Endothelial cell of umbilical vein (primary cell): Measurements from ENCODE around the gene PTGES2. TPM values are rescaled to one million over a fixed set of nuclear protein-coding genes. Genes with fewer than 3 reads are reported as not detected.

Experiments
- BruUV-seq: library from RNA; stranded (reverse); fragments of 400-500 nt; replicated peaks from 2 replicates; lab custom pipeline; 2021; lab: Mats Ljungman, UMichigan
- CTCF ChIA-PET: fragments of 300-600, 350-600 bp; sonication (Branson Sonifier 250); formaldehyde crosslinking; loops from one replicate; lab custom pipeline; 2021; ENCODE audit warnings: antibody characterized with exemption, inconsistent platforms; lab: Charles Lee
- POLR2A ChIA-PET: fragments of 300-600, 350-600 bp; sonication (Branson Sonifier 250); formaldehyde crosslinking; loops from one replicate; lab custom pipeline; 2021; ENCODE audit warnings: antibody characterized with exemption, inconsistent platforms; lab: Charles Lee
- DNase-seq: peaks from one replicate; pipeline ENCODE4 v3.0.0-alpha.2; 2011; ENCODE audit warnings: low read depth, low spot score
- FAIRE-seq: peaks from 2 replicates; lab custom pipeline; 2011; peaks lifted over from hg19 to GRCh38; lab: Jason Lieb, UNC
- H2AFZ ChIP-seq: 2 replicates; pipeline ENCODE4 v1.6.0; 2012; ENCODE audit warnings: low read depth, low read length, control low read depth, inconsistent platforms
- H3K27ac ChIP-seq: 2 replicates; pipeline ENCODE4 v1.5.1; 2011; ENCODE audit warnings: low read depth, mild to moderate bottlenecking, control low read depth, low read length, moderate library complexity; ENCODE audit not compliant: insufficient read depth
- H3K27me3 ChIP-seq, 2 experiments: 2 replicates each; pipeline versions ENCODE4 v1.6.0 to v1.6.1; 2011; ENCODE audit warnings: low read length in 2 of 2, mixed read lengths in 1 of 2; ENCODE audit not compliant: control insufficient read depth in 2 of 2, insufficient read depth in 2 of 2
- H3K36me3 ChIP-seq, 2 experiments: 2 replicates in 1 of 2; 3 replicates in 1 of 2; pipeline ENCODE4 v1.5.1; 2011; ENCODE audit warnings: low read length in 2 of 2, mild to moderate bottlenecking in 1 of 2, moderate library complexity in 1 of 2; ENCODE audit not compliant: control insufficient read depth in 2 of 2, insufficient read depth in 2 of 2; ENCODE audit errors: extremely low read depth in 1 of 2
- H3K4me1 ChIP-seq: 3 replicates; pipeline ENCODE4 v1.5.1; 2011; ENCODE audit warnings: mild to moderate bottlenecking, low read length; ENCODE audit not compliant: control insufficient read depth, insufficient read depth; ENCODE audit errors: extremely low read depth
- H3K4me2 ChIP-seq: 2 replicates; pipeline ENCODE4 v1.6.1; 2011; ENCODE audit warnings: low read length, control low read depth, mixed read lengths; ENCODE audit not compliant: insufficient read depth
- H3K4me3 ChIP-seq, 3 experiments: fragments of 200-600 bp in 1 of 3; sonication (generic), shearing (Covaris generic) in 1 of 3; replicated peaks in 1 of 3; 2 replicates each; pipeline ENCODE4 v1.5.1; 2011 to 2016; ENCODE audit warnings: control low read depth in 3 of 3, low read length in 3 of 3, mild to moderate bottlenecking in 2 of 3, inconsistent platforms in 1 of 3, low read depth in 1 of 3, moderate library complexity in 1 of 3; ENCODE audit not compliant: insufficient read depth in 1 of 3
- H3K79me2 ChIP-seq: 2 replicates; pipeline ENCODE4 v1.6.0; 2012; ENCODE audit warnings: low read length, inconsistent platforms; ENCODE audit not compliant: control insufficient read depth, insufficient read depth
- H3K9ac ChIP-seq: replicated peaks from 2 replicates; pipeline ENCODE3; 2011; ENCODE audit warnings: low read length, control low read depth; ENCODE audit not compliant: insufficient read depth; ENCODE audit errors: extremely low read depth
- H3K9me1 ChIP-seq: replicated peaks from 3 replicates; pipeline ENCODE4 v1.6.0; 2011; ENCODE audit warnings: mild to moderate bottlenecking, low read length; ENCODE audit not compliant: control insufficient read depth, insufficient read depth; ENCODE audit errors: extremely low read depth
- H3K9me3 ChIP-seq: replicated peaks from 2 replicates; pipeline ENCODE4 v1.5.1; 2012; ENCODE audit warnings: low read length, inconsistent platforms; ENCODE audit not compliant: control insufficient read depth, insufficient read depth
- H4K20me1 ChIP-seq: replicated peaks from 2 replicates; pipeline ENCODE3; 2011; ENCODE audit warnings: mild to moderate bottlenecking, low read length; ENCODE audit not compliant: control insufficient read depth, insufficient read depth; ENCODE audit errors: extremely low read depth
- CTCF ChIP-seq, 2 donors: IDR thresholded peaks; 1 replicate in 1 of 2; 2 replicates in 1 of 2; pipeline ENCODE4 v1.5.1; 2011; ENCODE audit warnings: low read length in 2 of 2, mild to moderate bottlenecking in 2 of 2, moderate library complexity in 2 of 2, control low read depth in 1 of 2, inconsistent platforms in 1 of 2, low read depth in 1 of 2; ENCODE audit not compliant: insufficient read depth in 1 of 2; ENCODE audit errors: extremely low read depth in 1 of 2
- EZH2 ChIP-seq: IDR thresholded peaks from 2 replicates; pipeline ENCODE4 v1.6.1; 2012; ENCODE audit warnings: borderline replicate concordance, low read depth, mild to moderate bottlenecking, moderate library complexity, low read length, inconsistent platforms; ENCODE audit not compliant: severe bottlenecking
- FOS ChIP-seq: IDR thresholded peaks from 2 replicates; pipeline ENCODE4 v1.6.1; 2011; ENCODE audit warnings: mild to moderate bottlenecking, low read length, moderate library complexity, borderline replicate concordance; ENCODE audit not compliant: insufficient read depth
- GATA2 ChIP-seq: IDR thresholded peaks from 2 replicates; pipeline ENCODE4 v1.7.0; 2011; ENCODE audit warnings: low read depth, mild to moderate bottlenecking, moderate library complexity, mixed read lengths, low read length; ENCODE audit not compliant: insufficient read length, insufficient read depth
- JUN ChIP-seq: IDR thresholded peaks from 2 replicates; pipeline ENCODE4 v1.6.1; 2011; ENCODE audit warnings: borderline replicate concordance, low read depth; ENCODE audit not compliant: insufficient read length, insufficient read depth
- MAX ChIP-seq: IDR thresholded peaks from 2 replicates; pipeline ENCODE4 v1.6.1; 2011; ENCODE audit not compliant: insufficient read depth, insufficient read length
- MYC ChIP-seq: IDR thresholded peaks from one replicate; pipeline ENCODE4 v1.6.1; 2011; ENCODE audit warnings: mild to moderate bottlenecking, low read depth, low read length
- POLR2A ChIP-seq: IDR thresholded peaks from 2 replicates; pipeline ENCODE4 v1.6.1; 2012; ENCODE audit warnings: low read depth, mild to moderate bottlenecking, control low read depth, low read length
- POLR2AphosphoS5 ChIP-seq: IDR thresholded peaks from 2 replicates; pipeline ENCODE4 v1.6.1; 2012; ENCODE audit warnings: low read depth, mild to moderate bottlenecking, control low read depth, low read length, moderate library complexity; ENCODE audit not compliant: insufficient read depth
- dilution Hi-C: fragments of 300-500 bp; cut with MboI; formaldehyde crosslinking; loops from one replicate; pipeline ENCODE4 v1.15.0; 2019; ENCODE audit warnings: low sequenced_read_pairs; ENCODE audit not compliant: extremely low pct_ligation_motif_present
- intact Hi-C: fragments of 100-400 bp; cut with micrococcal nuclease; formaldehyde crosslinking; loops from one replicate; pipeline ENCODE4 v1.10.0; 2022
- polyA plus RNA-seq, 4 experiments: library from polyadenylated mRNA; depleted of rRNA in 3 of 4; stranded (reverse) in 3 of 4; unstranded in 1 of 4; fragments of >200 nt; gene quantifications; 2 replicates each; pipeline versions ENCODE4 v1.2.1 to v1.2.3, GENCODE V29; 2011 to 2012; ENCODE audit warnings: missing spikeins in 1 of 4
- total RNA-seq: library from RNA; stranded (reverse); gene quantifications from 2 replicates; pipeline ENCODE4 v1.2.3, GENCODE V29; 2021

Gene PTGES2
- total and polyA plus RNA-seq, 2 donors (not counting 3 experiments of a cell fraction or from before 2014, with no cell fraction given) = 64.2 to 69.9 TPM

GRCh38 chr9:128087262-128087661, 40.3 kb downstream of the PTGES2 start:
- H3K27ac ChIP-seq = no peak overlapping the region
- ChIA-PET CTCF (interaction anchor here (1.0 to 4.0 kb wide), 6 partner anchors 9 to 30 kb away, joined by 3 to 25 read pairs (median 4); no protein-coding TSS in a partner anchor), POLR2A (no interaction called here)
- peaks cover 4% of the 10 kb centered on the region for H3K4me1 ChIP-seq
- H3K4me3 ChIP-seq = no peak overlapping the region
- no peaks in the 10 kb centered on the region for H4K20me1 ChIP-seq
- no peaks in the 10 kb centered on the region for H3K9me1 ChIP-seq
- H3K79me2 ChIP-seq = peaks cover 18% of the 10 kb centered on the region
- no peaks in the 10 kb centered on the region for H3K36me3 ChIP-seq
- H2AFZ ChIP-seq = no peak overlapping the region
- no peaks in the 10 kb centered on the region for H3K27me3 ChIP-seq
- no peaks in the 10 kb centered on the region for H3K9me3 ChIP-seq
- TF ChIP-seq JUN (no peak), CTCF (IDR thresholded peaks at IDR 0.05; ENCODE audit: extremely low read depth in 1 of 2, insufficient read depth in 1 of 2, low read depth in 1 of 2, low read length in 2 of 2) (no peak)
- intact Hi-C loops = no loop called here
- no peak overlapping the region for H3K4me2 ChIP-seq
- BruUV-seq = no TSS peak
- dilution Hi-C loops = no loop called here
- no peak overlapping the region for H3K9ac ChIP-seq
- FAIRE-seq (no peak), DNase-seq (no peak)

DNA sequence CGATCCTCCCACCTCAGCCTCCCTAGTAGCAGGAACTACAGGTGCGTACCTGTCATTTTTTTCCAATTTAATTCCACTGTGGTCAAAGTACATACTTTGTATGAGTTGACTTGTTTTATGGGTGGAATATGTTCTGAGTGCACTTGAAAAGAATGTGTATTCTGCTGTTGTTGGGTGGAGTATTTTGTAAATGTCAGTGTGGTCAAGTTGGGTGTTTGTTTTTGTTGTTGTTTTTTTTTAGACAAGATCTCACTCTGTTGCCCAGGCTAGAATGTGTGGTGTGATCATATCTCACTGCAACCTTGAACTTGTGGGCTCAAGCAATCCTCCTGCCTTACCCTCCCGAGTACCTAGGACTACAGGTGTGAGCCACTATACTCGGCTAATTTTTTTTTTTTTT, 41.6 kb downstream of the PTGES2 start:
- Histone ChIP-seq H3K27me3 (no peaks in the 10 kb centered on the region), H2AFZ (no peak overlapping the region), H3K9me1 (no peaks in the 10 kb centered on the region), H3K4me1 (peaks cover 4% of the 10 kb centered on the region), H3K4me3 (no peak overlapping the region), H3K27ac (no peak overlapping the region), H3K9me3 (no peaks in the 10 kb centered on the region), H3K79me2 (peaks cover 9% of the 10 kb centered on the region), H4K20me1 (no peaks in the 10 kb centered on the region), H3K4me2 (no peak overlapping the region), H3K9ac (no peak overlapping the region), H3K36me3 (no peaks in the 10 kb centered on the region)
- no peak for TF ChIP-seq EZH2
- TF ChIP-seq POLR2AphosphoS5 = no peak
- TF ChIP-seq JUN = no peak
- TF ChIP-seq MYC = no peak
- no peak for TF ChIP-seq GATA2
- no peak for TF ChIP-seq FOS
- TF ChIP-seq MAX = no peak
- TF ChIP-seq POLR2A = no peak
- TF ChIP-seq CTCF (IDR thresholded peaks at IDR 0.05; ENCODE audit: extremely low read depth in 1 of 2, insufficient read depth in 1 of 2, low read depth in 1 of 2, low read length in 2 of 2) = no peak
- intact Hi-C loops = no loop called here
- ChIA-PET CTCF (interaction anchor here (4.0 kb wide), 1 partner anchor 32 kb away, joined by 25 read pairs; no protein-coding TSS in a partner anchor), POLR2A (no interaction called here)
- FAIRE-seq (no peak), DNase-seq (no peak)
- dilution Hi-C loops = no loop called here
- no TSS peak for BruUV-seq
